IMR-90 (cell line): ENCODE measurements around the gene SPTSSA. TPM values are rescaled to one million over a fixed set of nuclear protein-coding genes. Genes with fewer than 3 reads are reported as not detected.

Source experiments
- ATAC-seq: fragments of 200-7000 bp; cut with Tn5 transposase; 2 replicates; pipeline ENCODE4 v1.9.1; 2020; ENCODE audit warnings: low read depth, mild to moderate bottlenecking, moderate library complexity
- BruUV-seq: library from RNA; stranded (reverse); fragments of 400-500 nt; replicated peaks from 2 replicates; lab custom pipeline; 2021; lab: Mats Ljungman, UMichigan
- CTCF ChIA-PET: fragments of 300-600 bp; formaldehyde crosslinking; extraction: SDS; loops from one replicate; lab custom pipeline; 2021; ENCODE audit warnings: antibody characterized with exemption; lab: Yijun Ruan, JAX
- POLR2A ChIA-PET: fragments of 300-600 bp; sonication (Branson Sonifier 250); formaldehyde crosslinking; loops from one replicate; lab custom pipeline; 2022; ENCODE audit warnings: antibody characterized with exemption; ENCODE audit not compliant: unreplicated experiment; lab: Charles Lee
- DNase-seq: peaks from one replicate; pipeline ENCODE4 v3.0.0; 2013
- H2AFZ ChIP-seq: replicated peaks from 2 replicates; pipeline ENCODE3; 2013; ENCODE audit warnings: low read length, mild to moderate bottlenecking; ENCODE audit not compliant: poor library complexity
- H2AK5ac ChIP-seq: 2 replicates; pipeline ENCODE4 v1.6.1; 2013; ENCODE audit warnings: low read depth, low read length, inconsistent platforms
- H2AK9ac ChIP-seq: replicated peaks from 2 replicates; pipeline ENCODE3; 2013; ENCODE audit warnings: mild to moderate bottlenecking, low read depth, low read length, moderate library complexity; ENCODE audit not compliant: poor library complexity
- H2BK120ac ChIP-seq: 2 replicates; pipeline ENCODE4 v1.6.1; 2013; ENCODE audit warnings: low read depth, low read length, inconsistent platforms
- H2BK15ac ChIP-seq: 3 replicates; pipeline ENCODE4 v1.6.1; 2013; ENCODE audit warnings: low read depth, low read length, inconsistent platforms
- H2BK20ac ChIP-seq: 2 replicates; pipeline ENCODE4 v1.6.1; 2013; ENCODE audit warnings: low read depth, mild to moderate bottlenecking, inconsistent platforms, low read length, moderate library complexity
- H2BK5ac ChIP-seq: 2 replicates; pipeline ENCODE4 v1.6.1; 2013; ENCODE audit warnings: mild to moderate bottlenecking, low read depth, low read length, inconsistent platforms; ENCODE audit not compliant: poor library complexity, severe bottlenecking
- H3K14ac ChIP-seq: replicated peaks from 2 replicates; pipeline ENCODE4 v1.6.1; 2013; ENCODE audit warnings: low read depth, low read length, inconsistent platforms
- H3K18ac ChIP-seq: 2 replicates; pipeline ENCODE4 v1.6.1; 2013; ENCODE audit warnings: low read depth, low read length, control low read depth
- H3K23ac ChIP-seq: 2 replicates; pipeline ENCODE4 v1.6.1; 2013; ENCODE audit warnings: low read depth, low read length, inconsistent platforms
- H3K27ac ChIP-seq: 2 replicates; pipeline ENCODE4 v1.5.1; 2013; ENCODE audit warnings: mild to moderate bottlenecking, control low read depth, low read length; ENCODE audit not compliant: insufficient read depth
- H3K27me3 ChIP-seq: 2 replicates; pipeline ENCODE4 v1.6.1; 2013; ENCODE audit warnings: low read length; ENCODE audit not compliant: control insufficient read depth, insufficient read depth
- H3K36me3 ChIP-seq: 2 replicates; pipeline ENCODE4 v1.6.1; 2013; ENCODE audit warnings: low read length, mixed read lengths; ENCODE audit not compliant: control insufficient read depth, insufficient read depth
- H3K4ac ChIP-seq: 2 replicates; pipeline ENCODE4 v1.6.1; 2013; ENCODE audit warnings: low read depth, low read length, inconsistent platforms
- H3K4me1 ChIP-seq: 2 replicates; pipeline ENCODE4 v1.6.1; 2013; ENCODE audit warnings: low read length, mixed read lengths; ENCODE audit not compliant: control insufficient read depth, insufficient read depth
- H3K4me2 ChIP-seq: 2 replicates; pipeline ENCODE4 v1.6.1; 2013; ENCODE audit warnings: low read depth, mild to moderate bottlenecking, control low read depth, low read length, moderate library complexity
- H3K4me3 ChIP-seq: 2 replicates; pipeline ENCODE4 v1.5.1; 2013; ENCODE audit warnings: low read depth, mild to moderate bottlenecking, control low read depth, low read length, moderate library complexity; ENCODE audit not compliant: insufficient read depth
- H3K56ac ChIP-seq: 2 replicates; pipeline ENCODE4 v1.6.1; 2013; ENCODE audit warnings: low read length, inconsistent platforms; ENCODE audit not compliant: insufficient read depth; ENCODE audit errors: extremely low read depth
- H3K79me1 ChIP-seq, 2 experiments: 2 replicates each; pipeline ENCODE4 v1.6.1; 2013; ENCODE audit warnings: low read length in 2 of 2, inconsistent platforms in 1 of 2, low read depth in 1 of 2
- H3K9ac ChIP-seq: 2 replicates; pipeline ENCODE4 v1.6.1; 2013; ENCODE audit warnings: low read depth, low read length, control low read depth
- H3K9me1 ChIP-seq: 2 replicates; pipeline ENCODE4 v1.6.1; 2013; ENCODE audit warnings: low read length, inconsistent platforms; ENCODE audit not compliant: insufficient read depth
- H3K9me3 ChIP-seq: 2 replicates; pipeline ENCODE4 v1.6.1; 2013; ENCODE audit warnings: low read length; ENCODE audit not compliant: control insufficient read depth, insufficient read depth
- H4K20me1 ChIP-seq: 2 replicates; pipeline ENCODE4 v1.6.1; 2013; ENCODE audit warnings: low read length, inconsistent platforms; ENCODE audit not compliant: insufficient read depth
- H4K5ac ChIP-seq: 2 replicates; pipeline ENCODE4 v1.6.1; 2013; ENCODE audit warnings: mild to moderate bottlenecking, low read depth, low read length, control low read depth
- H4K8ac ChIP-seq, 2 experiments: 2 replicates each; pipeline ENCODE4 v1.6.1; 2013; ENCODE audit warnings: low read depth in 2 of 2, low read length in 2 of 2, control low read depth in 1 of 2, inconsistent platforms in 1 of 2
- H4K91ac ChIP-seq: 2 replicates; pipeline ENCODE4 v1.6.1; 2013; ENCODE audit warnings: low read depth, low read length, inconsistent platforms; ENCODE audit not compliant: insufficient read depth
- BHLHE40 ChIP-seq: fragments of 150-350 bp; IDR thresholded peaks from 2 replicates; pipeline ENCODE4 v1.6.1; 2016; ENCODE audit warnings: mild to moderate bottlenecking, low read depth, low read length
- CEBPB ChIP-seq: IDR thresholded peaks from 2 replicates; pipeline ENCODE4 v1.6.1; 2012; ENCODE audit warnings: low read depth, low read length, improper control_type of control experiment
- CHD1 ChIP-seq: IDR thresholded peaks from 2 replicates; pipeline ENCODE4 v1.6.1; 2012; ENCODE audit warnings: low read depth, low read length, improper control_type of control experiment
- ELK1 ChIP-seq: fragments of 150-350 bp; IDR thresholded peaks from 2 replicates; pipeline ENCODE4 v1.6.1; 2016; ENCODE audit warnings: low read depth, mild to moderate bottlenecking, low read length, moderate library complexity, borderline replicate concordance
- FOS ChIP-seq: fragments of 150-350 bp; IDR thresholded peaks from 2 replicates; pipeline ENCODE4 v1.6.1; 2016; ENCODE audit warnings: low read depth, low read length
- MAFK ChIP-seq: IDR thresholded peaks from 2 replicates; pipeline ENCODE4 v1.6.1; 2012; ENCODE audit warnings: low read depth, low read length, improper control_type of control experiment
- MXI1 ChIP-seq: IDR thresholded peaks from 2 replicates; pipeline ENCODE4 v1.6.1; 2012; ENCODE audit warnings: low read depth, mild to moderate bottlenecking, low read length, moderate library complexity, borderline replicate concordance
- POLR2A ChIP-seq: IDR thresholded peaks from 2 replicates; pipeline ENCODE4 v1.6.1; 2012; ENCODE audit warnings: mild to moderate bottlenecking, low read depth, low read length
- RAD21 ChIP-seq: IDR thresholded peaks from 2 replicates; pipeline ENCODE4 v1.6.1; 2012; ENCODE audit warnings: low read length, improper control_type of control experiment
- RCOR1 ChIP-seq: IDR thresholded peaks from 2 replicates; pipeline ENCODE4 v1.6.1; 2012; ENCODE audit warnings: mild to moderate bottlenecking, low read length, improper control_type of control experiment; ENCODE audit not compliant: insufficient replicate concordance
- SMC3 ChIP-seq: fragments of 150-350 bp; IDR thresholded peaks from 2 replicates; pipeline ENCODE4 v1.6.1; 2016; ENCODE audit warnings: low read depth, mild to moderate bottlenecking, antibody characterized with exemption, low read length, moderate library complexity
- USF2 ChIP-seq: fragments of 150-350 bp; IDR thresholded peaks from 2 replicates; pipeline ENCODE4 v1.6.1; 2017; ENCODE audit warnings: mild to moderate bottlenecking, antibody characterized with exemption, low read length, low read depth
- WGBS, 2 experiments: methylation state at CpG; one replicate each; pipeline versions ENCODE4 v1.1.5 to v1.1.7; 2013; ENCODE audit warnings: missing lambda C conversion rate in 2 of 2; ENCODE audit not compliant: insufficient read length in 1 of 2; ENCODE audit errors: extremely low coverage in 2 of 2; 5-methylcytosine and 5-hydroxymethylcytosine counted together
- dilution Hi-C: fragments of 300-500 bp; cut with HindIII; formaldehyde crosslinking; loops from one replicate; pipeline ENCODE4 v1.14.3; 2018; ENCODE audit warnings: low sequenced_read_pairs; ENCODE audit not compliant: unreplicated experiment
- in situ Hi-C: fragments of 300-500 bp; cut with MboI; formaldehyde crosslinking; loops from 3 replicates; pipeline ENCODE4 v1.14.3; 2019; ENCODE audit warnings: low sequenced_read_pairs, inconsistent platforms, mixed read lengths
- intact Hi-C: fragments of 100-400 bp; cut with micrococcal nuclease; formaldehyde crosslinking; loops from 2 replicates; pipeline ENCODE4 v1.10.0; 2022
- polyA plus RNA-seq, 3 experiments: library from polyadenylated mRNA; depleted of rRNA; stranded (reverse); fragments of >200 nt; gene quantifications; 2 replicates each; pipeline ENCODE4 v1.2.3, GENCODE V29; 2012; ENCODE audit warnings: low replicate concordance in 1 of 3
- total RNA-seq: library from RNA; depleted of rRNA; stranded (reverse); fragments of >200 nt; gene quantifications from 2 replicates; pipeline ENCODE4 v1.2.3, GENCODE V29; 2012
- TF ChIP-seq, protein P1 (sequence below): conservative IDR thresholded peaks from 2 replicates; pipeline ENCODE4 v1.5.1; 2012; ENCODE audit warnings: mild to moderate bottlenecking, low read depth, low read length, improper control_type of control experiment

Gene SPTSSA
- total and polyA plus RNA-seq, 2 of the 4 experiments (the other 2 are of a cell fraction): 10.8 to 26.2 TPM

DNA sequence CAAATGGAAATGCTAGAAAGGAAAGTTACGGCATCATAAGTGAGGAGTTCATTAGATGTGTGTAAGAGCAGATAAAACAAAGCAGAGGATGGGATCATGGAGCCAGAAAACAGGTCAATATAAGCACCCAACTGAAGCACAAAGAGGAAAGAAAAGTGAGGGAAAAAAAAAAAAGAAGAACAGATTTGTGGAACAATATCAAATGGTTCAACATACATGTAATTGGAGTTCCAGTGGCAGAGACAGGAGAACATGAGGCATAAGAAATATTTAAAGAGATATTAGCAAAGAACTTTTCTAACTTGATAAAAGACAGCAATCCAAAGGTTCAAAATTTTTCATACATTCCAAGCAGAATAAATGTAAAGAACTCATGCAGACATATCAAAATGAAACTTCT, 54.1 kb downstream of the SPTSSA start:
- no TSS peak for BruUV-seq
- no peak for TF ChIP-seq MXI1
- no peak for TF ChIP-seq BHLHE40
- no peak for TF ChIP-seq POLR2A
- no peak for TF ChIP-seq SMC3
- TF ChIP-seq RAD21: no peak
- TF ChIP-seq MAFK: no peak
- no peak for TF ChIP-seq CEBPB
- TF ChIP-seq, protein P1, sequence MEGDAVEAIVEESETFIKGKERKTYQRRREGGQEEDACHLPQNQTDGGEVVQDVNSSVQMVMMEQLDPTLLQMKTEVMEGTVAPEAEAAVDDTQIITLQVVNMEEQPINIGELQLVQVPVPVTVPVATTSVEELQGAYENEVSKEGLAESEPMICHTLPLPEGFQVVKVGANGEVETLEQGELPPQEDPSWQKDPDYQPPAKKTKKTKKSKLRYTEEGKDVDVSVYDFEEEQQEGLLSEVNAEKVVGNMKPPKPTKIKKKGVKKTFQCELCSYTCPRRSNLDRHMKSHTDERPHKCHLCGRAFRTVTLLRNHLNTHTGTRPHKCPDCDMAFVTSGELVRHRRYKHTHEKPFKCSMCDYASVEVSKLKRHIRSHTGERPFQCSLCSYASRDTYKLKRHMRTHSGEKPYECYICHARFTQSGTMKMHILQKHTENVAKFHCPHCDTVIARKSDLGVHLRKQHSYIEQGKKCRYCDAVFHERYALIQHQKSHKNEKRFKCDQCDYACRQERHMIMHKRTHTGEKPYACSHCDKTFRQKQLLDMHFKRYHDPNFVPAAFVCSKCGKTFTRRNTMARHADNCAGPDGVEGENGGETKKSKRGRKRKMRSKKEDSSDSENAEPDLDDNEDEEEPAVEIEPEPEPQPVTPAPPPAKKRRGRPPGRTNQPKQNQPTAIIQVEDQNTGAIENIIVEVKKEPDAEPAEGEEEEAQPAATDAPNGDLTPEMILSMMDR: no peak
- TF ChIP-seq FOS: no peak
- TF ChIP-seq RCOR1: no peak
- TF ChIP-seq ELK1: no peak
- TF ChIP-seq CHD1: no peak
- no peak for TF ChIP-seq USF2
- WGBS, 2 experiments: 20% methylated on average over 1 of the region's 1 CpG; no CpG with 5 or more reads in 1 of the 2 experiments
- Histone ChIP-seq H3K23ac (no peak overlapping the region), H2AK5ac (no peak overlapping the region), H3K9me1 (no peaks in the 10 kb centered on the region), H4K20me1 (no peaks in the 10 kb centered on the region), H3K9ac (no peak overlapping the region), H3K14ac (no peak overlapping the region), H3K27ac (no peak overlapping the region), H3K4ac (no peak overlapping the region), H2BK120ac (no peak overlapping the region), H3K56ac (no peak overlapping the region), H3K18ac (no peak overlapping the region), H3K4me3 (no peak overlapping the region), H3K9me3 (0 out of 2 replicates have a peak, but pooled peaks cover 2% of the 10 kb centered on the region), H2BK15ac (no peak overlapping the region), H2BK20ac (no peak overlapping the region), H2AK9ac (no peak overlapping the region), H4K8ac (no peak overlapping the region), H3K4me2 (no peak overlapping the region), H4K91ac (no peak overlapping the region), H4K5ac (no peak overlapping the region), H3K79me1 (no peaks in the 10 kb centered on the region), H2BK5ac (no peak overlapping the region), H2AFZ (no peak overlapping the region), H3K27me3 (peaks cover 1% of the 10 kb centered on the region; the same call in 1 of the 2 replicates), H3K36me3 (no peaks in the 10 kb centered on the region), H3K4me1 (no peaks in the 10 kb centered on the region)
- dilution Hi-C loops (no loop called here), intact Hi-C loops (no loop called here), in situ Hi-C loops (no loop called here)
- POLR2A ChIA-PET: no interaction called here
- ATAC-seq (no peak), DNase-seq (no peak)
- CTCF ChIA-PET: no interaction called here
